ENCODE data around the gene PAM. TPM values are rescaled to one million over a fixed set of nuclear protein-coding genes. Genes with fewer than 3 reads are reported as not detected.

The PAM gene
- total RNA-seq, 1 donor from 2014 or later, result 135 TPM

DNA sequence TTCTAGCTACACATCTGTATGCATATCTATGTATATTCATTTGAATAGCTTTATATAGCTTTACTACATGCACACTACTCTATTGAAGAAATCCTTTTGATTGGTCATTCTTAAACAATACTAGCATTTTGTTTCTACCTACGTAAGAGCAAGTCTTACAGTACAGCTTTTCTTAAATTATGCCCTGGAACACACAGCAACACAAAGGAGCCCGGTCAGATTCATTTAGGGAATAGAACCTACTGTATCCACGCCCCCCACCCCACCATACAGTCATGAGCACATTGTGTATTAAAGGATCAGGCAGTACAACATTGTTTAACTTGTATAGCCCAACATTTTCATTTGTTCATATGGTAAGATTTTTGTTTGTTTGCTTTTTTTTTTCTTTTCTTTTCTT, 202.0 kb downstream of the PAM start:
- H3K4me1 Mint-ChIP-seq (ENCODE audit: unreplicated experiment), result peaks cover 5% of the 10 kb centered on the region
- H3K9me3 Mint-ChIP-seq, result no peaks in the 10 kb centered on the region
- H3K27me3 Mint-ChIP-seq, result no peaks in the 10 kb centered on the region
- no peak overlapping the region for H3K27ac Mint-ChIP-seq
- TF ChIP-seq, protein P1, sequence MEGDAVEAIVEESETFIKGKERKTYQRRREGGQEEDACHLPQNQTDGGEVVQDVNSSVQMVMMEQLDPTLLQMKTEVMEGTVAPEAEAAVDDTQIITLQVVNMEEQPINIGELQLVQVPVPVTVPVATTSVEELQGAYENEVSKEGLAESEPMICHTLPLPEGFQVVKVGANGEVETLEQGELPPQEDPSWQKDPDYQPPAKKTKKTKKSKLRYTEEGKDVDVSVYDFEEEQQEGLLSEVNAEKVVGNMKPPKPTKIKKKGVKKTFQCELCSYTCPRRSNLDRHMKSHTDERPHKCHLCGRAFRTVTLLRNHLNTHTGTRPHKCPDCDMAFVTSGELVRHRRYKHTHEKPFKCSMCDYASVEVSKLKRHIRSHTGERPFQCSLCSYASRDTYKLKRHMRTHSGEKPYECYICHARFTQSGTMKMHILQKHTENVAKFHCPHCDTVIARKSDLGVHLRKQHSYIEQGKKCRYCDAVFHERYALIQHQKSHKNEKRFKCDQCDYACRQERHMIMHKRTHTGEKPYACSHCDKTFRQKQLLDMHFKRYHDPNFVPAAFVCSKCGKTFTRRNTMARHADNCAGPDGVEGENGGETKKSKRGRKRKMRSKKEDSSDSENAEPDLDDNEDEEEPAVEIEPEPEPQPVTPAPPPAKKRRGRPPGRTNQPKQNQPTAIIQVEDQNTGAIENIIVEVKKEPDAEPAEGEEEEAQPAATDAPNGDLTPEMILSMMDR (conservative IDR thresholded peaks at IDR 0.05), result no peak
- no peak for DNase-seq (ENCODE audit: extremely low spot score, unreplicated experiment)
- H3K36me3 Mint-ChIP-seq, result peaks cover 8% of the 10 kb centered on the region
- H3K4me3 Mint-ChIP-seq, result no peak overlapping the region

- no peak for DNase-seq (ENCODE audit: extremely low spot score, unreplicated experiment)
- TF ChIP-seq, protein P1 (conservative IDR thresholded peaks at IDR 0.05), result no peak
- Mint-ChIP-seq H3K27ac (peak overlapping the region; percentile 48), H3K27me3 (no peaks in the 10 kb centered on the region), H3K4me3 (no peak overlapping the region), H3K4me1 (ENCODE audit: unreplicated experiment) (peaks cover 5% of the 10 kb centered on the region), H3K36me3 (peaks cover under 1% of the 10 kb centered on the region), H3K9me3 (no peaks in the 10 kb centered on the region)
Observed at GRCh38 chr5:102958481-102959011, 203.4 kb downstream of the PAM start.

GRCh38 chr5:102959055-102959454, 203.9 kb downstream of the PAM start:
- no peaks in the 10 kb centered on the region for H3K27me3 Mint-ChIP-seq
- no peaks in the 10 kb centered on the region for H3K9me3 Mint-ChIP-seq
- H3K4me1 Mint-ChIP-seq (ENCODE audit: unreplicated experiment), result peaks cover 5% of the 10 kb centered on the region
- DNase-seq (ENCODE audit: extremely low spot score, unreplicated experiment), result no peak
- H3K4me3 Mint-ChIP-seq, result no peak overlapping the region
- H3K27ac Mint-ChIP-seq, result peak overlapping the region; percentile 48
- TF ChIP-seq, protein P1 (conservative IDR thresholded peaks at IDR 0.05), result no peak
- H3K36me3 Mint-ChIP-seq, result no peaks in the 10 kb centered on the region

DNA sequence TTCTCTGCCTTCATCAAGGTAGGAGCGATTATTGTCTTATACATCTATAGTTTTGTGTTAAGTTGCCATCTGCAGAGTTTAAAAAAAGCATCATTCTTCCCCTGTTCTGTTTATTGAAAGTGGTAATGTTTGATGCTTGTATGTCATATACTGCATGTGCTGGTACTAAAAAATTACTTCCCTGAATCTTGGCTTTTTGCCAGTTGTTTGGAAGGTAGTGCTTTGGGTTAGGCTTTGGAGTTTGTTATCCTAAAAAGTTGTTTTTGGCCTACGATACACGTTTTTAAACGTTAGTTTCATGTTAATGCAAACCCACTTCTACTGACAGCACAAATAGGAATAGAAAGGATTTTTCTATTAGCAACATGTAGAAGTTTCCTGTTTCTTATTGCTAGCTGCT, 206.6 kb downstream of the PAM start:
- Mint-ChIP-seq H3K9me3 (no peaks in the 10 kb centered on the region), H3K27me3 (no peaks in the 10 kb centered on the region), H3K4me3 (no peak overlapping the region), H3K4me1 (ENCODE audit: unreplicated experiment) (peaks cover 10% of the 10 kb centered on the region), H3K27ac (no peak overlapping the region), H3K36me3 (no peaks in the 10 kb centered on the region)
- DNase-seq (ENCODE audit: extremely low spot score, unreplicated experiment), result no peak
- TF ChIP-seq, protein P1 (conservative IDR thresholded peaks at IDR 0.05), result no peak

- TF ChIP-seq, protein P1 (conservative IDR thresholded peaks at IDR 0.05), result no peak
- Mint-ChIP-seq H3K27ac (no peak overlapping the region), H3K4me1 (ENCODE audit: unreplicated experiment) (peaks cover 5% of the 10 kb centered on the region), H3K36me3 (no peaks in the 10 kb centered on the region), H3K27me3 (no peaks in the 10 kb centered on the region), H3K4me3 (no peak overlapping the region), H3K9me3 (no peaks in the 10 kb centered on the region)
- DNase-seq (ENCODE audit: extremely low spot score, unreplicated experiment), result no peak
Observed at GRCh38 chr5:102965653-102966052, 210.5 kb downstream of the PAM start.

GRCh38 chr5:102969641-102970040, 214.5 kb downstream of the PAM start:
- Mint-ChIP-seq H3K4me3 (no peak overlapping the region), H3K4me1 (ENCODE audit: unreplicated experiment) (peaks cover 5% of the 10 kb centered on the region), H3K9me3 (no peaks in the 10 kb centered on the region), H3K36me3 (no peaks in the 10 kb centered on the region), H3K27me3 (no peaks in the 10 kb centered on the region), H3K27ac (no peak overlapping the region)
- TF ChIP-seq, protein P1 (conservative IDR thresholded peaks at IDR 0.05), result no peak
- no peak for DNase-seq (ENCODE audit: extremely low spot score, unreplicated experiment)
